Testis (tissue), 3 donors: Measurements from ENCODE around the gene MAP7D2. TPM values are rescaled to one million over a fixed set of nuclear protein-coding genes. Genes with fewer than 3 reads are reported as not detected.

Source experiments
- DNase-seq: peaks from one replicate; pipeline ENCODE4 v3.0.0-alpha.2; 2019
- H3K27ac ChIP-seq, 2 donors: fragments of 200-600 bp; sonication (generic); one replicate each; pipeline ENCODE4 v1.5.1; 2019
- H3K27me3 ChIP-seq: fragments of 200-600 bp; sonication (generic); one replicate; pipeline ENCODE4 v1.5.1; 2019
- H3K36me3 ChIP-seq: fragments of 200-600 bp; sonication (generic); one replicate; pipeline ENCODE4 v1.5.1; 2017; ENCODE audit warnings: low read depth; ENCODE audit errors: missing control alignments
- H3K4me1 ChIP-seq: fragments of 200-600 bp; sonication (generic); one replicate; pipeline ENCODE4 v1.5.1; 2019
- H3K4me3 ChIP-seq, 2 donors: fragments of 200-600 bp; sonication (generic); one replicate each; pipeline ENCODE4 v1.5.1; 2017 to 2019
- H3K9me3 ChIP-seq: fragments of 200-600 bp; sonication (generic); one replicate; pipeline ENCODE4 v1.5.1; 2017
- CTCF ChIP-seq, 3 experiments: fragments of 450-650 bp in 2 of 3; fragments of 200-600 bp in 1 of 3; sonication (generic) in 1 of 3; IDR thresholded peaks; one replicate each; pipeline ENCODE4 v1.5.1; 2016 to 2019; ENCODE audit warnings: antibody characterized with exemption in 3 of 3, mild to moderate bottlenecking in 2 of 3, moderate library complexity in 1 of 3
- POLR2A ChIP-seq: fragments of 450-650 bp; IDR thresholded peaks from one replicate; pipeline ENCODE4 v1.6.1; 2017; ENCODE audit warnings: antibody characterized with exemption, mild to moderate bottlenecking, moderate library complexity
- WGBS, 2 donors: methylation state at CpG; one replicate each; pipeline ENCODE4 v1.1.5; 2018; 5-methylcytosine and 5-hydroxymethylcytosine counted together
- intact Hi-C: fragments of 100-400 bp; cut with DNase I; formaldehyde crosslinking; loops from one replicate; pipeline ENCODE4 v1.15.1; 2023; ENCODE audit warnings: low total_unique reads
- polyA plus RNA-seq: library from polyadenylated mRNA; stranded (reverse); fragments of 350-450 nt; fragmentation: Illumina TruSeq; extraction: RNeasy Lipid Tissue Mini Kit (QIAGEN cat#74804); gene quantifications from one replicate; pipeline ENCODE4 v1.2.3, GENCODE V29; 2014; ENCODE audit warnings: low read depth, low replicate concordance; ENCODE audit not compliant: insufficient read depth
- total RNA-seq, 2 donors: library from RNA; depleted of rRNA; stranded (reverse); fragments of >200 nt; gene quantifications; one replicate each; pipeline ENCODE4 v1.2.3, GENCODE V29; 2016

The MAP7D2 gene
- total and polyA plus RNA-seq, 3 donors from 2014 or later = 19.5 to 37.9 (median 36.6) TPM

GRCh38 chrX:20028588-20028987 is 88.1 kb downstream of the MAP7D2 start:
- no peaks in the 10 kb centered on the region for H3K4me1 ChIP-seq
- TF ChIP-seq CTCF (IDR thresholded peaks at IDR 0.05) (no peak), POLR2A (no peak)
- intact Hi-C loops = no loop called here
- no peaks in the 10 kb centered on the region for H3K36me3 ChIP-seq
- WGBS, 2 donors = 78 to 100% methylated on average over 5 to 7 of the region's 8 CpGs
- no peaks in the 10 kb centered on the region for H3K27me3 ChIP-seq
- no peaks in the 10 kb centered on the region for H3K9me3 ChIP-seq
- H3K4me3 ChIP-seq = no peak overlapping the region
- no peak for DNase-seq
- no peak overlapping the region for H3K27ac ChIP-seq

GRCh38 chrX:20026278-20026677 is 90.4 kb downstream of the MAP7D2 start:
- no peaks in the 10 kb centered on the region for H3K4me1 ChIP-seq
- intact Hi-C loops = no loop called here
- no peak for DNase-seq
- TF ChIP-seq CTCF (IDR thresholded peaks at IDR 0.05) (no peak), POLR2A (no peak)
- no peak overlapping the region for H3K27ac ChIP-seq
- no peaks in the 10 kb centered on the region for H3K36me3 ChIP-seq
- no peaks in the 10 kb centered on the region for H3K9me3 ChIP-seq
- H3K27me3 ChIP-seq = no peaks in the 10 kb centered on the region
- no peak overlapping the region for H3K4me3 ChIP-seq
- 48 to 79% methylated on average over 2 of the region's 2 CpGs for WGBS, 2 donors

GRCh38 chrX:20019672-20020365 is 96.9 kb downstream of the MAP7D2 start:
- intact Hi-C loops = no loop called here
- WGBS, 2 donors = 88 to 98% methylated on average over 6 of the region's 6 CpGs
- no peak for DNase-seq
- Histone ChIP-seq H3K27me3 (no peaks in the 10 kb centered on the region), H3K27ac (no peak overlapping the region), H3K36me3 (no peaks in the 10 kb centered on the region), H3K4me1 (no peaks in the 10 kb centered on the region), H3K9me3 (no peaks in the 10 kb centered on the region), H3K4me3 (no peak overlapping the region)
- no peak for TF ChIP-seq POLR2A
- TF ChIP-seq CTCF (IDR thresholded peaks at IDR 0.05) = no peak

- Histone ChIP-seq H3K9me3 (no peaks in the 10 kb centered on the region), H3K27ac (no peak overlapping the region)
- intact Hi-C loops = no loop called here
These were observed 100.1 kb downstream of the MAP7D2 start for GRCh38 chrX:20016616-20016945.

More at GRCh38 chrX:20016616-20016945, 100.1 kb downstream of the MAP7D2 start:
- no peaks in the 10 kb centered on the region for H3K4me1 ChIP-seq
- no peak overlapping the region for H3K4me3 ChIP-seq
- no peak for DNase-seq
- no peaks in the 10 kb centered on the region for H3K36me3 ChIP-seq
- 85 to 95% methylated on average over 2 of the region's 2 CpGs for WGBS, 2 donors
- TF ChIP-seq POLR2A (no peak), CTCF (IDR thresholded peaks at IDR 0.05) (no peak)
- H3K27me3 ChIP-seq = no peaks in the 10 kb centered on the region
